Placental epithelial cell (primary cell): ENCODE measurements around the gene ARSA. TPM values are rescaled to one million over a fixed set of nuclear protein-coding genes. Genes with fewer than 3 reads are reported as not detected.

ENCODE experiments used
- small RNA-seq: library from RNA; depleted of rRNA; stranded (forward); fragments of <200 nt; gene quantifications from one replicate; pipeline ENCODE3, GENCODE V24; 2012
- total RNA-seq: library from RNA; depleted of rRNA; stranded (reverse); fragments of >200 nt; gene quantifications from 2 replicates; pipeline ENCODE4 v1.2.3, GENCODE V29; 2012

Gene ARSA
- 32.8 and 37.3 TPM in 2 replicates for total RNA-seq

DNA sequence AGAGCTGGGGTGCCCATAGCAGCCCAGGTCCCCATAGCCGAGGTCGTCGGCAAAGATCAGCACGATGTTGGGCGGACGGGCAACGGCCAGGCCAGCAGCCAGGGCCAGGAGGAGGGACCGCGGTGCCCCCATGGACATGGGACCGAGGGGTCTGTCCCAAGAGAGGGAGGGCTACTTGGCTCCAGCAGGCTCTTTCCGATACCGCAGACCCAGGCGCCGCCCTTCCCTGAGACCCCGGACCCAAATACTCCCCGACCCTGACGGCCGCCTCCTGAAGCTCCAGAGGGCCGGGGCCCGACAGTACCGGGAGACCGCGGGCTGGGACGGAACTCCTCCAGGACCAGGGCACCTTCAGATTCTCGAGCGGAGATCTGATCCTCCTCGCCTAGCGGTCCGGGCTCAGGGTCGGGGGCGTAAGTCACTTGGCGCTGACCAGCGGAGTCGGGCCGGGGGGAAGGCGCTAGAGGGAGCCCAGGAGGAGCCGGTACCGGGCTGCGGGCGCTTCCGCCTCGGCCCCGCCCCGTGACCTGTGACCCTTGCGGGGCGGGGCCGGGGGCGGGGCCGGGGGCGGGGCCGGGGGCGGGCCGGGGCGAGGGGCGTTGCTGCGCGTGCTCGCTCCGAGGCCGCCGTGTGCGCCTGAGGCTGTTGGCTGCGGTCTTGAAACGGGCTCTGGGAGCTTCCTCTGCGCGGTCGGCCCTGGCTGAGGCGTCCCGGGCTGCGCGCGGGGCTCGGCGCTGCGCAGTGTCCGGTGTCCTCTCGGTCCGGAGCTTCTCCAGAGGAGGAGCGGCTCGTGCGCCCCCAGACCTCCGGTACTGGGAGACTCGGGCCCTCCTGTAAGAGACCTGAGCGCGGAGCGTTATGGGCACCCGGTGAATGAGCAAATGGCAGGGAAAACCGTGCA is at the start of gene ARSA:
ARSA (minus strand) TSS at position 511 of the 901 bp plus-strand sequence; CDS start at position 138, 373 bp downstream.

DNA sequence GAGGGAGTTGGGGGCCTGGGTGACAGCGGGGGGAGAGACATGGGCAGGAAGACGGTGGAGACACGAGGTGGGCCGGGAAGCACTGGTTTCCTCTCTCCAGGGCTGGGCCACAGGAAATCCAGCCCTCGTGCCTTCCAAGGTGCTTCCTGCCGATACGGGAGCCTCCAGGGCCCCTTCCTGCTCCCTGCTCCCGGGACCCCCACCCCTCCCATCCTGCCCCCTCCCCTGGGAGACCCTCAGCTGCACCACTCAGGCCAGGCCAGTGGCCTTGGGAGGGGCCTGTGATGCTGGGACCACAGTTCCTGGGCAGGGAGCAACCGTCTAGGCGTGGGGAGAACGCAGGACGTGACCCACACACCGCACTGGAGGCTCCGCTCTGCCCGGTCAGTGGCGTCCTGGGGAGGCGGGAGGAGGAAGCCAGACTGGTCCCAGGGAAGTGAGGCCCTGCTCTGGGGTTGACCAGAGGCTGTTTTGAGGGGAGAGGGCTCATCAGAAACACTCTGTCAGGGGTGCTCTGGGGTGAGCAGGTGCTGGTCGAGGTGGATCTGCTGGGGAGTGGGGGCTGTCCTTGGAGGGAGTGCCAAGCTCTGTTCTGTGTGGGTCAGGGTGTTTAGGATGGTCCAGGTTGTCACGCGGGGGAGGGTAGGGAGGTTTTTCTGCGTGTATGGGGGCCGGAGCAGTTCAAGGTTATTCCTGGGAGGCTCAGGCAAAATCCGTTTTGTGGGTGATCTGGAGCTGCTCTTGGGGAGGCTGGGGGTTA is 44.7 kb upstream of the ARSA start, which contains the start of gene SHANK3:
SHANK3 (plus strand) TSS at position 353 of the 760 bp plus-strand sequence.

GRCh38 chr22:50600538-50600937 is 27.4 kb downstream of the ARSA start, which contains the start of gene MAPK8IP2:
TSS of gene MAPK8IP2 (plus strand) at chr22:50600793. CDS start at chr22:50600819, 26 bp downstream.

DNA sequence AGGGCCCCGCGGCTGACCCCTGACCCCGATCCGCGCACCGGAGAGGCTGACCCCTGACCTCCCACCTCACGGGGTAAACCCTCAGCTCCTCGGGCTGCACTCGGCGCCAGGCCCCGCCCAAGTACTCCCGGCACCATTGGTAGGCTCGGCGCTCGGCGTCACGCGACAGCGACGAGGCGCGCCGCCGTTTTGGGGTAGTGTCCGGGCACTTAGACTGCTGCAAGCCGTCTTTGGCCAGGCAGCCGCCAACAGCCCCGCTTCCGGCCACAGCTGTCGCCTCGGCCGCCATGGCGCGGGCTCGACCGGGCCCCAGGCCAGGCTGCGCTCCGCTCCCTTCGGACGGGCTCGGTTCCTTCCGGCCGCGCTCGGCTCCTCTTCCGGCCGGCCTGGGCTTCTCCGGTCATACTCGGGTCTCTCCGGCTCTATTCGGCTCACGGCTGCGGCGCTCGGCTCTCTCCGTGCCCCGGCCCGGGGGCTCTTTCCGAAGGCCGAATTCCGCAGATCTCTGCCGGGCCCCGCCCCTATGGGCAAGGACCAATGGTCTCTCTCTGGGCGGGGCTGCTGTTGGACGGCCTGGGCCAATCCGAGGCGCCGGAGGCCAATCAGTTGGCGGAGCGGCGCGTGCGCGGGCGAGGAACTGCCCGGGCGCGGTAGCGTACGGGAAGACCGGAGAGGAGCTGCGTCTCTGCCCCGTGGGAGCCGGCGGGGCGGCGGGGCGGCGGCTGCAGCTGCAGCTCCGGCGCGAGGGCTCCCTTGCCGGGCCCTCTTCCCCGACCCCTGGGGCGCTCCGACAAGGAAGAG is 45.3 kb downstream of the ARSA start, which contains the start of gene CHKB:
CHKB (minus strand) TSS at position 357 of the 801 bp plus-strand sequence; CDS start at position 289, 68 bp downstream.

GRCh38 chr22:50577987-50578775 is 49.8 kb downstream of the ARSA start, which contains the start of gene CPT1B:
TSS of gene CPT1B (minus strand) at chr22:50578427. CDS start at chr22:50577915, 512 bp downstream.

Small RNA genes lying within 50 kb of the gene (small RNA-seq; reads per million reads assigned to genes)
- not detected for gene RF00019

Other genes starting within 250 kb of the ARSA start
- gene SBF1, start 153.1 kb downstream of the ARSA start, total RNA-seq, result 82.1 and 112 TPM in 2 replicates
- gene ADM2, start 146.6 kb downstream of the ARSA start, total RNA-seq, result 0.79 and 2.1 TPM in 2 replicates
- not detected in 2 replicates for gene MIOX, start 141.3 kb downstream of the ARSA start, total RNA-seq
- 53.4 and 78.2 TPM in 2 replicates for gene LMF2, start 120.5 kb downstream of the ARSA start, total RNA-seq
- gene NCAPH2, start 119.9 kb downstream of the ARSA start, total RNA-seq, result 30.2 and 39.6 TPM in 2 replicates
- gene SCO2, start 102.6 kb downstream of the ARSA start, total RNA-seq, result 2.4 and 3.3 TPM in 2 replicates
- 27.8 and 100 TPM in 2 replicates for gene TYMP, start 98.1 kb downstream of the ARSA start, total RNA-seq
- 0.11 and 0.79 TPM in 2 replicates for gene KLHDC7B, start 82.3 kb downstream of the ARSA start, total RNA-seq
- 0.79 TPM in 1 of 2 replicates, not detected in the other for gene SYCE3, start 65.2 kb downstream of the ARSA start, total RNA-seq
- 1.7 and 3.9 TPM in 2 replicates for gene CPT1B, start 49.7 kb downstream of the ARSA start, total RNA-seq
- 34.7 and 41.6 TPM in 2 replicates for gene CHKB, start 45.3 kb downstream of the ARSA start, total RNA-seq
- gene MAPK8IP2, start 27.4 kb downstream of the ARSA start, total RNA-seq, result 0.39 and 0.54 TPM in 2 replicates
- 1.2 and 1.4 TPM in 2 replicates for gene SHANK3, start 44.7 kb upstream of the ARSA start, total RNA-seq
- gene ACR, start 110.1 kb upstream of the ARSA start, total RNA-seq, result not detected in 2 replicates
- gene RABL2B, start 155.5 kb upstream of the ARSA start, total RNA-seq, result 18.1 and 20.0 TPM in 2 replicates